ENCODE results near the gene TNF.

GRCh38 chr6:31534011-31534410, 41.4 kb upstream of the TNF start:
- TF ChIP-seq CTCF (conservative IDR thresholded peaks at IDR 0.05; ENCODE audit: low read length) (no peak), EZH2phosphoT487 (IDR thresholded peaks at IDR 0.05; ENCODE audit: borderline replicate concordance, low read depth, low read length) (no peak)
